PC-9 (cell line): ENCODE measurements around the gene ALLC. TPM values are rescaled to one million over a fixed set of nuclear protein-coding genes. Genes with fewer than 3 reads are reported as not detected.
"Not testable (repeated sequence)": the region's sequence is repeated elsewhere in the genome, so short reads cannot be mapped to it uniquely, and the experiment has no call there.

Experiments
- BruUV-seq: library from RNA; stranded (reverse); fragments of 400-500 nt; replicated peaks from 2 replicates; lab custom pipeline; 2021; lab: Mats Ljungman, UMichigan
- CTCF ChIA-PET: fragments of 300-600 bp; sonication (Branson Sonifier 250); formaldehyde crosslinking; loops from one replicate; lab custom pipeline; 2022; ENCODE audit warnings: antibody characterized with exemption; lab: Charles Lee
- POLR2A ChIA-PET: fragments of 300-600 bp; sonication (Branson Sonifier 250); formaldehyde crosslinking; loops from one replicate; lab custom pipeline; 2022; ENCODE audit warnings: antibody characterized with exemption; ENCODE audit not compliant: unreplicated experiment; lab: Charles Lee
- DNase-seq, 2 experiments: peaks; one replicate each; pipeline versions ENCODE4 v3.0.0 to v3.0.0-alpha.2; 2015 to 2022; ENCODE audit warnings: mixed read lengths in 1 of 2
- H2AFZ ChIP-seq: fragments of 200-600 bp; sonication (generic); 2 replicates; pipeline ENCODE4 v1.8.1; 2017; ENCODE audit warnings: antibody characterized with exemption
- H3F3A ChIP-seq: fragments of 200-600 bp; sonication (generic); 2 replicates; pipeline ENCODE4 v1.8.1; 2017; ENCODE audit warnings: antibody characterized with exemption, mild to moderate bottlenecking, low read depth; ENCODE audit not compliant: insufficient read depth
- H3K27ac ChIP-seq: fragments of 200-600 bp; sonication (generic); 2 replicates; pipeline ENCODE4 v1.6.1; 2016; ENCODE audit warnings: mixed run types
- H3K27me3 ChIP-seq: fragments of 200-600 bp; sonication (generic); 2 replicates; pipeline ENCODE4 v1.6.1; 2016; ENCODE audit warnings: low read depth, mixed run types; ENCODE audit not compliant: insufficient read depth
- H3K36me3 ChIP-seq: fragments of 200-600 bp; sonication (generic); 2 replicates; pipeline ENCODE4 v1.6.1; 2016; ENCODE audit warnings: low read depth, mixed run types
- H3K4me1 ChIP-seq: fragments of 200-600 bp; sonication (generic); replicated peaks from 2 replicates; pipeline ENCODE4 v1.6.1; 2016; ENCODE audit warnings: mixed run types; ENCODE audit not compliant: insufficient read depth
- H3K4me2 ChIP-seq: fragments of 200-600 bp; sonication (generic); 2 replicates; pipeline ENCODE4 v1.6.1; 2017; ENCODE audit warnings: mixed run types
- H3K4me3 ChIP-seq: fragments of 200-600 bp; sonication (generic); 2 replicates; pipeline ENCODE4 v1.6.1; 2016; ENCODE audit warnings: mixed run types
- H3K79me2 ChIP-seq: fragments of 200-600 bp; sonication (generic); 2 replicates; pipeline ENCODE4 v1.6.1; 2017; ENCODE audit warnings: low read depth, mixed run types
- H3K9me2 ChIP-seq: fragments of 200-600 bp; sonication (generic); 2 replicates; pipeline ENCODE4 v1.8.1; 2017; ENCODE audit warnings: mild to moderate bottlenecking; ENCODE audit not compliant: insufficient read depth
- H3K9me3 ChIP-seq: fragments of 200-600 bp; sonication (generic); 2 replicates; pipeline ENCODE4 v1.8.1; 2016; ENCODE audit warnings: low read depth; ENCODE audit not compliant: insufficient read depth
- H4K20me1 ChIP-seq: fragments of 200-600 bp; sonication (generic); 2 replicates; pipeline ENCODE4 v1.8.1; 2017; ENCODE audit not compliant: insufficient read depth
- EZH2 ChIP-seq: fragments of 200-600 bp; sonication (generic); IDR thresholded peaks from 2 replicates; pipeline ENCODE4 v1.8.0; 2017; ENCODE audit warnings: antibody characterized with exemption, low read depth
- intact Hi-C: fragments of 100-400 bp; cut with micrococcal nuclease; formaldehyde crosslinking; loops from one replicate; pipeline ENCODE4 v1.10.0; 2022; ENCODE audit not compliant: unreplicated experiment
- total RNA-seq: library from RNA; stranded (reverse); gene quantifications from 2 replicates; pipeline ENCODE4 v1.2.3, GENCODE V29; 2021
- TF ChIP-seq, protein P1 (sequence below): fragments of 200-600 bp; sonication (generic); conservative IDR thresholded peaks from 2 replicates; pipeline ENCODE4 v1.6.1; 2017; ENCODE audit warnings: mixed run types, antibody characterized with exemption, mild to moderate bottlenecking, moderate library complexity

ALLC gene
- total RNA-seq, 1 experiment from 2014 or later, result not detected

DNA sequence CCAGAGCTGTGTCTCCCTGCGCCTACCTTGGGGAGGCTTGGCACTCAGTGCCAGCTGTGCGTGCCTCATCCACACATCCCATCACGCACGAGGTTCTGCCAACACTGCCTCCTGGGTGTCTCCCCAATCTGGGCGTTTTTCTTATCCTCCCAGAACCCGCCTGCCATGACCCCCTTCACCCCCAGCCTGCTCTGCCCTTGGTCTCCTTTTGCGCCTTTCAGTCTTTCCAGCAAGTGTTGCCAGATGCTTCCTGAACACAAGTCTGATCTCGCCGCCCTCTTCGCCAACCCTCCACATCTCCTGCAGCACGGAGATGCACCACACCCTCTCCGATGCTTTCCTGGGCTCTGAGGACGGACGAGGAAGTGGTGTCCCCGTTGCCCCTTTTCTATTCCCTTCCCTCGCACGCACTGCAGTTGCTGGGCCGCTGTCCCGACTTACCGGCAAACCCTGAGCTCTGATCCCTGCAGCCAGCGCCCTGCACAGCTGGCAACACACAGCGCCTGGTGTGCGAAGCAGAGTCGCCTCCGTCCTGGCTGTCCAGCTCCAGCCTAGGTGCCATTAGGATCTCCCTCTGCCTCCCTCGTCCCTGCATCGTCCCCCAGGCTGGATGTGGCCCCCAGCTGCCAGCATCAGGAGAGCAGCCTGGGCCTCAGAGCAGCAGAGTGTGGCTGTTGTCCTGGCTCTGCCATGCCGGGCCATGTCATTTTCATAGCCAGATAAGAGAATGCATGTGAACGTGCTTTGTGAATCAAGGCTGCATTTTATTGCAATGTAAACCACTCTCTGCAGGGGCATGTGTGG is 22.6 kb upstream of the ALLC start:
- Histone ChIP-seq H3K4me3 (no peak overlapping the region), H3K9me2 (no peaks in the 10 kb centered on the region), H3K4me2 (no peak overlapping the region), H3K79me2 (no peaks in the 10 kb centered on the region), H4K20me1 (no peaks in the 10 kb centered on the region), H3K4me1 (no peaks in the 10 kb centered on the region), H3F3A (no peaks in the 10 kb centered on the region), H3K36me3 (no peaks in the 10 kb centered on the region), H3K27me3 (no peaks in the 10 kb centered on the region), H3K9me3 (no peaks in the 10 kb centered on the region), H2AFZ (no peak overlapping the region), H3K27ac (no peak overlapping the region)
- TF ChIP-seq, protein P1, sequence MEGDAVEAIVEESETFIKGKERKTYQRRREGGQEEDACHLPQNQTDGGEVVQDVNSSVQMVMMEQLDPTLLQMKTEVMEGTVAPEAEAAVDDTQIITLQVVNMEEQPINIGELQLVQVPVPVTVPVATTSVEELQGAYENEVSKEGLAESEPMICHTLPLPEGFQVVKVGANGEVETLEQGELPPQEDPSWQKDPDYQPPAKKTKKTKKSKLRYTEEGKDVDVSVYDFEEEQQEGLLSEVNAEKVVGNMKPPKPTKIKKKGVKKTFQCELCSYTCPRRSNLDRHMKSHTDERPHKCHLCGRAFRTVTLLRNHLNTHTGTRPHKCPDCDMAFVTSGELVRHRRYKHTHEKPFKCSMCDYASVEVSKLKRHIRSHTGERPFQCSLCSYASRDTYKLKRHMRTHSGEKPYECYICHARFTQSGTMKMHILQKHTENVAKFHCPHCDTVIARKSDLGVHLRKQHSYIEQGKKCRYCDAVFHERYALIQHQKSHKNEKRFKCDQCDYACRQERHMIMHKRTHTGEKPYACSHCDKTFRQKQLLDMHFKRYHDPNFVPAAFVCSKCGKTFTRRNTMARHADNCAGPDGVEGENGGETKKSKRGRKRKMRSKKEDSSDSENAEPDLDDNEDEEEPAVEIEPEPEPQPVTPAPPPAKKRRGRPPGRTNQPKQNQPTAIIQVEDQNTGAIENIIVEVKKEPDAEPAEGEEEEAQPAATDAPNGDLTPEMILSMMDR, result no peak
- no peak for TF ChIP-seq EZH2
- DNase-seq, result no peak
- POLR2A ChIA-PET, result no interaction called here
- intact Hi-C loops, result no loop called here
- CTCF ChIA-PET, result no interaction called here
- no TSS peak for BruUV-seq

DNA sequence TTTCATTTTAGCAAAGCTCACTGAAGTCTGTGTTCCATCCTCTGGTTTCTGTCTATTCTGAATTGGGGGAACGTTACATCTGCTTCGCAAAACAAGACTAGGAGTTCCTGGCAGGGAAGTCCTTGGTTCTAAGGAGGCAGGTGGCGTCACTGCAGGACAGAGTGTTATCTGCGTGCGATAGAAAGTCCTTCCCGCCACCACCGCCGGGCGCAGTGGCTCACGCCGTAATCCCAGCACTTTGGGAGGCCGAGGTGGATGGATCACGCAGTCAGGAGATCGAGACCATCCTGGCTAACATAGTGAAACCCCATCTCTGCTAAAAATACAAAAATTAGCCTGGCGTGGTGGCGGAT is 22.0 kb upstream of the ALLC start:
- H3K27ac ChIP-seq, H3F3A ChIP-seq, H3K36me3 ChIP-seq, BruUV-seq, H3K9me3 ChIP-seq, H4K20me1 ChIP-seq, intact Hi-C loops, H3K4me2 ChIP-seq, H3K79me2 ChIP-seq, H2AFZ ChIP-seq, H3K4me1 ChIP-seq, CTCF ChIA-PET, H3K4me3 ChIP-seq, POLR2A ChIA-PET, H3K9me2 ChIP-seq, H3K27me3 ChIP-seq, DNase-seq: not testable (repeated sequence)

DNA sequence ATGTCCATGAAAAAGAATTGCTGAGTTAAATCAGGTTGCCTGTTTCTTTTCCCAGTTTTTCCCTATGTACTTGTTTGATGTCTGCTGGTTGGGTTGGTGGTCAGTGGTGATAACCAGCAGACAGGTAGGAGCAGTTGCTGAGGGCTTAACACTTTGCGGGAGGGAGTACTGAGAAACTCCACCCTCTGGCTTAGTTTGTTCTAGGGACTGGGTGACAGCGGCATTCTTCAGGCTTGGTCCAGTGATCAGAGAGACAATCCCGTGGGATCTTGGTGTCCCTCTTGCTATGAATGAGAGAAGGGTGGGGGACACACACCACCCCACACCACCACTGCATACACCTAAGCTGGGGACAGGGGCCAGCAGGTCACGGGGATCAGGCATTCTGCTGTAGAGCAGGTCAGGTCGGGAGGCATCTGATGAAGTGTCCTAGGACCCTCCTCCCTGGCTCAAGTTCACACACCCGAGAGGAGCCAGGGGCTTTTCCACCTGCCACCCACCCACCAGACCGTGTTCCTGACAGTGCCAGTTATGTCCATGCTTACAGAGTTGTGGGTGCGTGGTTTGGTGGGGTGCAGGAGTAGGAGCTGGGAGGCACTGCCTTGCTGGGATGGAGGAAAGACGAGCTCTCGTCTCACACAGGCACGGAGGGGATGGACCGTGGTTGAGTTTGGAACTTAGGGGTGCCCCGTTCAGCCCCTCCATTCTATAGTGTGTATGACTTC is 21.3 kb upstream of the ALLC start:
- H3K4me3 ChIP-seq, result no peak overlapping the region
- TF ChIP-seq, protein P1, result no peak
- no peak for TF ChIP-seq EZH2
- no peaks in the 10 kb centered on the region for H3F3A ChIP-seq
- BruUV-seq, result no TSS peak
- H3K9me3 ChIP-seq, result no peaks in the 10 kb centered on the region
- ChIA-PET CTCF (no interaction called here), POLR2A (no interaction called here)
- no peaks in the 10 kb centered on the region for H3K36me3 ChIP-seq
- H3K27me3 ChIP-seq, result no peaks in the 10 kb centered on the region
- no peaks in the 10 kb centered on the region for H4K20me1 ChIP-seq
- intact Hi-C loops, result no loop called here
- DNase-seq, result no peak
- no peaks in the 10 kb centered on the region for H3K9me2 ChIP-seq
- H3K27ac ChIP-seq, result no peak overlapping the region
- H3K4me2 ChIP-seq, result no peak overlapping the region
- H3K4me1 ChIP-seq, result no peaks in the 10 kb centered on the region
- H3K79me2 ChIP-seq, result no peaks in the 10 kb centered on the region
- no peak overlapping the region for H2AFZ ChIP-seq
